SJCRH30 (cell line): ENCODE results near the gene PTPN14. TPM values are rescaled to one million over a fixed set of nuclear protein-coding genes. Genes with fewer than 3 reads are reported as not detected.

ENCODE experiments used
- DNase-seq, 2 experiments: peaks; one replicate each; pipeline ENCODE4 v3.0.0-alpha.2; 2015 to 2020
- H3K27ac ChIP-seq: fragments of 250-450 bp; sonication (Bioruptor Pico); 2 replicates; pipeline ENCODE4 v1.5.1; 2020; ENCODE audit warnings: mild to moderate bottlenecking, moderate library complexity
- H3K27me3 ChIP-seq: fragments of 250-450 bp; sonication (Bioruptor Pico); 2 replicates; pipeline ENCODE4 v1.5.1; 2020; ENCODE audit warnings: mild to moderate bottlenecking, moderate library complexity
- H3K36me3 ChIP-seq: fragments of 250-450 bp; sonication (Bioruptor Pico); 2 replicates; pipeline ENCODE4 v1.5.1; 2020; ENCODE audit warnings: mild to moderate bottlenecking, moderate library complexity
- H3K4me1 ChIP-seq: fragments of 250-450 bp; sonication (Bioruptor Pico); 2 replicates; pipeline ENCODE4 v1.5.1; 2020; ENCODE audit warnings: mild to moderate bottlenecking, moderate library complexity
- H3K4me3 ChIP-seq: fragments of 250-450 bp; sonication (Bioruptor Pico); 2 replicates; pipeline ENCODE4 v1.5.1; 2020; ENCODE audit warnings: mild to moderate bottlenecking, moderate library complexity
- H3K9me3 ChIP-seq: fragments of 250-450 bp; sonication (Bioruptor Pico); replicated peaks from 2 replicates; pipeline ENCODE4 v1.5.1; 2020; ENCODE audit warnings: mild to moderate bottlenecking, moderate library complexity
- total RNA-seq: library from RNA; depleted of rRNA; stranded (reverse); fragments of >200 nt; shearing (Covaris generic); gene quantifications from 2 replicates; pipeline ENCODE4 v1.2.3, GENCODE V29; 2014

PTPN14 gene
- total RNA-seq, 1 experiment from 2014 or later, result 24.3 TPM

- Histone ChIP-seq H3K4me3 (no peak overlapping the region), H3K9me3 (no peaks in the 10 kb centered on the region), H3K27ac (no peak overlapping the region), H3K36me3 (0 out of 2 replicates have a peak, but pooled peaks cover 2% of the 10 kb centered on the region), H3K4me1 (no peaks in the 10 kb centered on the region), H3K27me3 (no peaks in the 10 kb centered on the region)
- DNase-seq, result peak; percentile 57 to 79
Observed at GRCh38 chr1:214332946-214333798, 218.2 kb downstream of the PTPN14 start.

GRCh38 chr1:214331827-214332423 lies 219.5 kb downstream of the PTPN14 start:
- DNase-seq, result peak; percentile 59 to 83
- Histone ChIP-seq H3K27me3 (no peaks in the 10 kb centered on the region), H3K27ac (no peak overlapping the region), H3K4me3 (no peak overlapping the region), H3K4me1 (no peaks in the 10 kb centered on the region), H3K36me3 (0 out of 2 replicates have a peak, but pooled peaks cover 2% of the 10 kb centered on the region), H3K9me3 (no peaks in the 10 kb centered on the region)

GRCh38 chr1:214331180-214331579 lies 220.2 kb downstream of the PTPN14 start:
- no peaks in the 10 kb centered on the region for H3K27me3 ChIP-seq
- H3K36me3 ChIP-seq, result 0 out of 2 replicates have a peak, but pooled peaks cover 2% of the 10 kb centered on the region

GRCh38 chr1:214330715-214331114 lies 220.7 kb downstream of the PTPN14 start:
- no peak for DNase-seq
- Histone ChIP-seq H3K27me3 (no peaks in the 10 kb centered on the region), H3K4me3 (no peak overlapping the region), H3K4me1 (no peaks in the 10 kb centered on the region), H3K27ac (no peak overlapping the region), H3K36me3 (0 out of 2 replicates have a peak, but pooled peaks cover 2% of the 10 kb centered on the region), H3K9me3 (no peaks in the 10 kb centered on the region)

More at GRCh38 chr1:214331180-214331579, 220.2 kb downstream of the PTPN14 start:
- no peak for DNase-seq
- H3K27ac ChIP-seq, result no peak overlapping the region
- no peaks in the 10 kb centered on the region for H3K4me1 ChIP-seq
- H3K9me3 ChIP-seq, result no peaks in the 10 kb centered on the region
- H3K4me3 ChIP-seq, result no peak overlapping the region

- Histone ChIP-seq H3K27me3 (no peaks in the 10 kb centered on the region), H3K4me1 (no peaks in the 10 kb centered on the region), H3K9me3 (no peaks in the 10 kb centered on the region), H3K36me3 (0 out of 2 replicates have a peak, but pooled peaks cover 2% of the 10 kb centered on the region), H3K4me3 (no peak overlapping the region), H3K27ac (no peak overlapping the region)
- no peak for DNase-seq
Observed at GRCh38 chr1:214330222-214330621, 221.2 kb downstream of the PTPN14 start.

- DNase-seq, result no peak
- no peak overlapping the region for H3K27ac ChIP-seq
- H3K4me3 ChIP-seq, result no peak overlapping the region
- no peaks in the 10 kb centered on the region for H3K9me3 ChIP-seq
- H3K36me3 ChIP-seq, result peaks cover 2% of the 10 kb centered on the region; the same call in 1 of the 2 replicates
- H3K27me3 ChIP-seq, result no peaks in the 10 kb centered on the region
- H3K4me1 ChIP-seq, result no peaks in the 10 kb centered on the region
Observed at GRCh38 chr1:214329470-214330220, 221.8 kb downstream of the PTPN14 start.

GRCh38 chr1:214328770-214329469 lies 222.5 kb downstream of the PTPN14 start:
- Histone ChIP-seq H3K4me1 (no peaks in the 10 kb centered on the region), H3K4me3 (no peak overlapping the region), H3K27me3 (no peaks in the 10 kb centered on the region), H3K9me3 (no peaks in the 10 kb centered on the region), H3K27ac (no peak overlapping the region), H3K36me3 (peaks cover 2% of the 10 kb centered on the region; the same call in 1 of the 2 replicates)
- DNase-seq, result peak; percentile 66 to 89

GRCh38 chr1:214327514-214327913 lies 223.9 kb downstream of the PTPN14 start:
- no peak overlapping the region for H3K27ac ChIP-seq
- no peak for DNase-seq
- H3K27me3 ChIP-seq, result no peaks in the 10 kb centered on the region
- H3K4me1 ChIP-seq, result no peaks in the 10 kb centered on the region
- H3K36me3 ChIP-seq, result peaks cover 2% of the 10 kb centered on the region; the same call in 1 of the 2 replicates
- H3K9me3 ChIP-seq, result no peaks in the 10 kb centered on the region
- H3K4me3 ChIP-seq, result no peak overlapping the region

GRCh38 chr1:214326406-214326805 lies 225.0 kb downstream of the PTPN14 start:
- H3K27me3 ChIP-seq, result no peaks in the 10 kb centered on the region
- peaks cover 2% of the 10 kb centered on the region; the same call in 1 of the 2 replicates for H3K36me3 ChIP-seq
- no peak for DNase-seq
- no peaks in the 10 kb centered on the region for H3K9me3 ChIP-seq
- no peak overlapping the region for H3K27ac ChIP-seq
- no peaks in the 10 kb centered on the region for H3K4me1 ChIP-seq
- H3K4me3 ChIP-seq, result no peak overlapping the region

GRCh38 chr1:214324896-214325800 lies 226.3 kb downstream of the PTPN14 start:
- Histone ChIP-seq H3K4me3 (no peak overlapping the region), H3K36me3 (peaks cover 2% of the 10 kb centered on the region; the same call in 1 of the 2 replicates), H3K4me1 (no peaks in the 10 kb centered on the region), H3K9me3 (no peaks in the 10 kb centered on the region), H3K27ac (no peak overlapping the region), H3K27me3 (no peaks in the 10 kb centered on the region)
- no peak for DNase-seq

GRCh38 chr1:214321705-214322453 lies 229.5 kb downstream of the PTPN14 start:
- no peaks in the 10 kb centered on the region for H3K9me3 ChIP-seq
- H3K4me3 ChIP-seq, result no peak overlapping the region
- no peak for DNase-seq
- H3K27ac ChIP-seq, result no peak overlapping the region
- H3K4me1 ChIP-seq, result peaks cover 21% of the 10 kb centered on the region
- no peaks in the 10 kb centered on the region for H3K27me3 ChIP-seq
- H3K36me3 ChIP-seq, result peaks cover 2% of the 10 kb centered on the region; the same call in 1 of the 2 replicates

- Histone ChIP-seq H3K4me3 (no peak overlapping the region), H3K27me3 (no peaks in the 10 kb centered on the region), H3K4me1 (peaks cover 28% of the 10 kb centered on the region), H3K27ac (no peak overlapping the region), H3K36me3 (peaks cover 2% of the 10 kb centered on the region; the same call in 1 of the 2 replicates), H3K9me3 (no peaks in the 10 kb centered on the region)
- DNase-seq, result no peak
Observed at GRCh38 chr1:214319938-214320337, 231.5 kb downstream of the PTPN14 start.
